Erythroblast (primary cell): ENCODE measurements around the gene KRTAP13-1.

Source experiments
- DNase-seq, 2 experiments: peaks; one replicate each; lab custom pipeline; 2025; lab: John Stamatoyannopoulos, UW
- GATA1 ChIP-seq: IDR thresholded peaks from 2 replicates; pipeline ENCODE4 v1.6.1; 2011; ENCODE audit warnings: low read depth, mild to moderate bottlenecking, control low read depth, low read length, moderate library complexity
- POLR2A ChIP-seq: IDR thresholded peaks from 2 replicates; pipeline ENCODE4 v1.6.1; 2011; ENCODE audit warnings: mild to moderate bottlenecking, low read length

The KRTAP13-1 gene

GRCh38 chr21:30395731-30396130 lies at the start of gene KRTAP13-1:
Gene KRTAP13-1, plus strand, starts transcription at chr21:30396031. Its CDS starts 56 bp downstream, at chr21:30396087.
- DNase-seq: no peak
- TF ChIP-seq GATA1 (no peak), POLR2A (no peak)

DNA sequence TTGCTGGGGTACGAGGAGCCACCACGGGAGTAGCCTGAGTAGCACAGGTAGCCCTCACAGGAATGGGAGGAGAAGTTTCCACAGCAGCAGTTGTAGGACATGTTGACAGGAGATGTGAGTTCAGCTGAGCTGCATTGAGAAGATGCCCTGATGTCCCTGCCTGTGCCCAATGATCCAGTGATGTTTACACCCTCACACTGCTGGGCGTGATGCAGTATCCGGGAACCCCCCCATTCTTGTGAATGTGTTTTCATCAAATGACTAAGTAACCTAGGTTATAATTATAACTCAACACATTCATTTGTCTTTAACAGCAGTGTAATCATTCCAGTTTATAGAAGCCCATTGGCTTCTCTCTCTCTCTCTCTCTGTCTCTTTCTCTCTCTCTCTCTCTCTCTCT lies 47.3 kb upstream of the KRTAP13-1 start, which contains the start of gene KRTAP23-1:
KRTAP23-1 (minus strand) TSS at position 101 of the 400 bp plus-strand sequence; CDS start at position 101, 0 bp downstream.
- no peak for TF ChIP-seq GATA1
- TF ChIP-seq POLR2A: no peak

DNA sequence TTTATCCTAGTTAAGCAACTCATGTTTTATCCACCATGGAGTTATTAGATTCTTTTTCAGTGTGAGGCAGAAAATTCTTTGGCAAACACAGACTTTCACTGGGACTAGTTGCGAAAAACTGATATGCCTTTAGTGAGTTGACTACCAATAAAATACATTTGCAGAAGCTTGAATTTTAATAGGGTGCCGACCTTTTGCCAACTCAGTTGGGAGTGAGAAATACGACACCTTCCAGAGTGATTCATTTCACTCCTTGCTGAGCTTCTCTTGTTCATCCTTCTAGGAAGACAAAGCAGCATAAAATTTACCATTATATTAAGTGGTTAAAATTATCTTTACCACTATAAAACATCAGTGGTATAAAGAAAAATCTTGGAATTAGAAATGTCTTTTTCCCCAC lies 46.3 kb upstream of the KRTAP13-1 start:
- no peak for DNase-seq
- no peak for TF ChIP-seq GATA1
- TF ChIP-seq POLR2A: no peak

More for the DNA sequence above, 47.3 kb upstream of the KRTAP13-1 start, which contains the start of gene KRTAP23-1:
- DNase-seq: no peak

GRCh38 chr21:30351534-30351933 lies 44.3 kb upstream of the KRTAP13-1 start:
- TF ChIP-seq GATA1: no peak
- no peak for TF ChIP-seq POLR2A

GRCh38 chr21:30354308-30355005 lies 41.4 kb upstream of the KRTAP13-1 start:
- no peak for DNase-seq
- TF ChIP-seq POLR2A: no peak
- no peak for TF ChIP-seq GATA1

More at GRCh38 chr21:30351534-30351933, 44.3 kb upstream of the KRTAP13-1 start:
- no peak for DNase-seq

- TF ChIP-seq GATA1: no peak
- no peak for TF ChIP-seq POLR2A
- DNase-seq: no peak
Observed at GRCh38 chr21:30355906-30356305, 39.9 kb upstream of the KRTAP13-1 start.

DNA sequence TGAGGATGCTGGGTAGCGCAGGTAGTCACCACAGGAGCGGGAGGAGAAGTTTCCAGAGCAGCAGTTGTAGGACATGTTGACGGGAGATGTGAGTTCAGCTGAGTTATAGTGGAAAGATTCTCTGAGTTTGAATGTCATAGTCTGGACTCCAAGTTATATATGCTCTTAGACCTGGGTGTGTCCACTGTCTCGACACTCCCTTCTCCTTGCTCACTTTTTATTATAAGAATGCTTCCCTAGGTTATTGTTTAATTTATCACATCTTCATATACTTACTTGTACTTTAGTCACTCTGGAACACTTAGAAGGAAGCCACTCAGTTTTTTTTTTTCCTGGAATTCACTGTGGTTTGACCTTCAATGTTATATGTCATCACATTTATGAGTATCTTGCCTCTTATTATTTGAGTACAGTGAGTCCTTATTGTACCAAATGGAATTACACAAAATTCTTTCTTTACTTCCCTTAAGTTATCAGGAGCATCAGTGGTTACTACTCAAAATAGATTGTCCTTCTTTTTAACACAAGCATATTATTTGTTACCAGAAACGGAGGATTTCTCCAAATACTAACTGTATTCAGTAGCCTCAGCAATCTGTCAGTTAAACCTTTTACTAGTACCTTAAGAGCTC lies 23.6 kb upstream of the KRTAP13-1 start, which contains the start of gene KRTAP13-2:
KRTAP13-2 (minus strand) TSS at position 133 of the 632 bp plus-strand sequence; CDS start at position 75, 58 bp downstream.
- no peak for DNase-seq
- TF ChIP-seq GATA1 (no peak), POLR2A (no peak)

DNA sequence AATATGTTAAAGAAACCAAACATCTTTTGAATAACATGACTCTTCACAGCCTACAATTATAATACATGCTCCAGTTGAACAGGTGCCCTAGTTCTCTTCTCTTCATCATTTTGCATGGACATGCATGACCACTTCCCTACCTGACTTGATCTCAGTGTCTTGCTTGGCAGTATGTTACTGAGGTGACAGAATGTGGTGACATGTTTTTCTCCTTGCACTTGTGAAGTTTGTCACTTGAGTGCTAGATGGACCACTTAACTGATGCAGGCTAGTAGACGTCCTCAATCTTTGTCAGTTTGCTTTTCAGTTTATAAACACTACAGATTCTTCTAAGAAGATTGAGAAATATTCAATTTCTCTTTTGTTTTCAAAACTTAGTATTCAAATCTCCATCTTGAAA lies 13.6 kb upstream of the KRTAP13-1 start:
- DNase-seq: no peak
- no peak for TF ChIP-seq GATA1
- TF ChIP-seq POLR2A: no peak

- TF ChIP-seq GATA1: no peak
- no peak for TF ChIP-seq POLR2A
- DNase-seq: no peak
Observed at GRCh38 chr21:30391492-30392025, 4.3 kb upstream of the KRTAP13-1 start.

DNA sequence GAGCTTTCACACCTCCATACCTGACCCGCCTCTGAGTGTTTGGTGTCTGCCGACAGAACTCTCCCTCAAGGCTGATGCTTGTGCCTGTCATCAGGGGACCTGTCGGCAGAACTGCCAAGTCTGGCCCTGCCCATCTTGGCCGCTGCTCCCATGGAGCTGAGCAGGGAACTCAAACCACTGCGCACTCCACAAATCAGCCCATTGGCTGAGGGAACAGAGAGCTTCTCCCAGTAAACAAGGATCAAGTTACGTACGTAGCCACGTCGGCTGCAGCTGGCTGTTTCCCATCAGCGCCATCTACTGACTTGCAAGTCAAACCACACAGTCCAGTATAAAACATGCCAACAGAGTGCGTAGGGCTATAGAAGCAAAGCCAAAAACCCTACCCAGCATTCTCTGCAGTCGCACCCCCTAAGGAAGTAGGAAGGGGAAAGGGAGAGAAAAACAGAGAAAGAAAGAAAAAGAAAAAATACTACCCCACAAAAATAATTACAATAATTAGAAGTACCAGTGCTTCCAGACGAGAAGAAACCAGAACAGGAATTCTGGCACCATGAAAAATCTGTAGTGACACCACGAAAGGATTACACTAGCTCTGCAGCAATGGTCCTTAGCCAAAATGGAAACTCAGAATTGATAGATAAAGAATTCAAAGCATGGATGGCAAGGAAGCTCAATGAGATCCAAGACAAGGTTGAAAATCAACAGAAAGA lies 13.1 kb downstream of the KRTAP13-1 start:
- peak; percentile 22 to 35 for DNase-seq

GRCh38 chr21:30415993-30416392 lies 20.2 kb downstream of the KRTAP13-1 start:
- no peak for TF ChIP-seq GATA1
- TF ChIP-seq POLR2A: no peak
- DNase-seq: no peak

More for the DNA sequence above, 13.1 kb downstream of the KRTAP13-1 start:
- TF ChIP-seq POLR2A (no peak), GATA1 (no peak)

GRCh38 chr21:30425826-30426225 lies 30.0 kb downstream of the KRTAP13-1 start, which contains the start of gene KRTAP13-3:
Gene KRTAP13-3, minus strand, starts transcription at chr21:30425926. Its CDS starts 14 bp downstream, at chr21:30425912.
- TF ChIP-seq POLR2A (no peak), GATA1 (no peak)

GRCh38 chr21:30426731-30427130 lies 30.9 kb downstream of the KRTAP13-1 start:
- TF ChIP-seq POLR2A (no peak), GATA1 (no peak)

More at GRCh38 chr21:30425826-30426225, 30.0 kb downstream of the KRTAP13-1 start, which contains the start of gene KRTAP13-3:
- DNase-seq: no peak

DNA sequence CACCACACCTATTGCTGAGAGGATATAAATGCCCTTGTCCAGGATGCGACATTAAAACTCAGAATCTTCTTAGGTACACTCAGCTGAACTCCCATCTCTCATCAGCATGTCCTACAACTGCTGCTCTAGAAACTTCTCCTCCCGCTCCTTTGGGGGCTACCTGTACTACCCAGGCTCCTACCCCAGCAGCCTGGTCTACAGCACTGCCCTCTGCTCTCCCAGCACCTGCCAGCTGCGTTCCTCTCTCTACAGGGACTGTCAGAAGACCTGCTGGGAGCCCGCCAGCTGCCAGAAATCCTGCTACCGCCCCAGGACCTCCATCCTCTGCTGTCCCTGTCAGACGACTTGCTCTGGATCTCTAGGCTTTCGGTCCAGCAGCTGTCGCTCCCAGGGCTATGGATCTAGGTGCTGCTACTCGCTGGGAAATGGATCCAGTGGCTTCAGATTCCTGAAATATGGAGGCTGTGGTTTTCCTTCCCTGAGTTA lies 34.4 kb downstream of the KRTAP13-1 start, which contains the start of gene KRTAP13-4:
KRTAP13-4 (plus strand) TSS at position 51 of the 486 bp plus-strand sequence; CDS start at position 107, 56 bp downstream.
- no peak for TF ChIP-seq POLR2A
- TF ChIP-seq GATA1: no peak
- DNase-seq: no peak

More at GRCh38 chr21:30426731-30427130, 30.9 kb downstream of the KRTAP13-1 start:
- DNase-seq: no peak
